ENCODE results near the gene C1GALT1C1L. TPM values are rescaled to one million over a fixed set of nuclear protein-coding genes. Genes with fewer than 3 reads are reported as not detected.

The C1GALT1C1L gene
- total and polyA plus RNA-seq, 2 of the 13 experiments (the other 11 are each of a cell fraction or from before 2014, with no cell fraction given): 1.3 to 2.4 TPM

DNA sequence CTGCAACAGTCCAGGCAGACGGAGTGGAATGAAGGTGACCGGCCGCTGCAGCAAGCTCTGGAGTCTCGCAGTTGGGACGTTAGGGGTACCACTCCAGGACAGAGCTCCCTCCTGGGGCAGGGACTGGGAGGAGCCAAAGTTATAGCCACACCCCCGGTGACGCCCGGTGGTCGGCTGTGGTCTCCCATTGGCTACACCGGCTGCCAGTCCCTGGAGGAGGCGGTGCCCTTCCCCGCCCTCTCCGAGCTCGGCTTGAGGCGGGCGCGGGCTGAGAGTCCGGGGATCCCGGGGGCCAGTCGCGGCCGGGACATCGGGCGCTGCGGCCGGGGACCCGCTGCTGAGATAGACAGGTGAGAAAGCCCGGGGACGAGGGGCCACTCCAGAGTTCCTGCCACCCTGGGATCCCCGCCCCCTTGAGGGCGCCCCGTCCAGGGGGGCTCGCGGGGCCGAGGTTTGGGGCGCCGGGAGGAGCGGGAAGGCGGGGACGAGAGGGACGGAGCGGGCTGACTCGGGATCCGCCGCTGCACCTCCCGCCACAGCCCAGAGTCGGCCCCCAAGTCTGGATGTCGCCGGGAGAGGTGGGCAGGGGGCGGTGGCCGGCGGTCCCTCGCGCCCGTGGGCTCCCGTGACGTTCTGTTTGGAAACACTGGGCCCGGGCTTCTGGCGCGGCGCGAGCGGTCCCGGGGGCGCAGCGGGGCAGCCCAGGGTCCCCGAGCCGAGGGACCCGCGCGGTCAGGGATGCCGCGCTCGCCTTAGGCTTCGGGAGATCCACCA is 39.0 kb downstream of the C1GALT1C1L start, which contains the start of gene PLEKHH2 (continued):
- TF ChIP-seq, protein P1, sequence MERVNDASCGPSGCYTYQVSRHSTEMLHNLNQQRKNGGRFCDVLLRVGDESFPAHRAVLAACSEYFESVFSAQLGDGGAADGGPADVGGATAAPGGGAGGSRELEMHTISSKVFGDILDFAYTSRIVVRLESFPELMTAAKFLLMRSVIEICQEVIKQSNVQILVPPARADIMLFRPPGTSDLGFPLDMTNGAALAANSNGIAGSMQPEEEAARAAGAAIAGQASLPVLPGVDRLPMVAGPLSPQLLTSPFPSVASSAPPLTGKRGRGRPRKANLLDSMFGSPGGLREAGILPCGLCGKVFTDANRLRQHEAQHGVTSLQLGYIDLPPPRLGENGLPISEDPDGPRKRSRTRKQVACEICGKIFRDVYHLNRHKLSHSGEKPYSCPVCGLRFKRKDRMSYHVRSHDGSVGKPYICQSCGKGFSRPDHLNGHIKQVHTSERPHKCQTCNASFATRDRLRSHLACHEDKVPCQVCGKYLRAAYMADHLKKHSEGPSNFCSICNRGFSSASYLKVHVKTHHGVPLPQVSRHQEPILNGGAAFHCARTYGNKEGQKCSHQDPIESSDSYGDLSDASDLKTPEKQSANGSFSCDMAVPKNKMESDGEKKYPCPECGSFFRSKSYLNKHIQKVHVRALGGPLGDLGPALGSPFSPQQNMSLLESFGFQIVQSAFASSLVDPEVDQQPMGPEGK (CRISPR knock-in tag; IDR thresholded peaks at IDR 0.05): peak; percentile 37; the same call in 1 of the 2 replicates
- peak; percentile 100 for TF ChIP-seq SP4 (CRISPR knock-in tag; IDR thresholded peaks at IDR 0.05)
- no peak for TF ChIP-seq KLF11 (CRISPR knock-in tag; IDR thresholded peaks at IDR 0.05)
- no peak for TF ChIP-seq SPEN (CRISPR knock-in tag; IDR thresholded peaks at IDR 0.05; ENCODE audit: low read depth)
- no peak for TF ChIP-seq JUNB (CRISPR knock-in tag; IDR thresholded peaks at IDR 0.05; ENCODE audit: borderline replicate concordance)
- TF ChIP-seq TSC22D2 (CRISPR knock-in tag; IDR thresholded peaks at IDR 0.05; ENCODE audit: borderline replicate concordance): no peak
- no peak for TF ChIP-seq TBX3 (IDR thresholded peaks at IDR 0.05; ENCODE audit: borderline replicate concordance)
- TF ChIP-seq HOXD1 (CRISPR knock-in tag; IDR thresholded peaks at IDR 0.05): peak; percentile 73
- TF ChIP-seq, protein P2, sequence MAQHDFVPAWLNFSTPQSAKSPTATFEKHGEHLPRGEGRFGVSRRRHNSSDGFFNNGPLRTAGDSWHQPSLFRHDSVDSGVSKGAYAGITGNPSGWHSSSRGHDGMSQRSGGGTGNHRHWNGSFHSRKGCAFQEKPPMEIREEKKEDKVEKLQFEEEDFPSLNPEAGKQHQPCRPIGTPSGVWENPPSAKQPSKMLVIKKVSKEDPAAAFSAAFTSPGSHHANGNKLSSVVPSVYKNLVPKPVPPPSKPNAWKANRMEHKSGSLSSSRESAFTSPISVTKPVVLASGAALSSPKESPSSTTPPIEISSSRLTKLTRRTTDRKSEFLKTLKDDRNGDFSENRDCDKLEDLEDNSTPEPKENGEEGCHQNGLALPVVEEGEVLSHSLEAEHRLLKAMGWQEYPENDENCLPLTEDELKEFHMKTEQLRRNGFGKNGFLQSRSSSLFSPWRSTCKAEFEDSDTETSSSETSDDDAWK (CRISPR knock-in tag; IDR thresholded peaks at IDR 0.05): no peak
- TF ChIP-seq ZNF232 (CRISPR knock-in tag; IDR thresholded peaks at IDR 0.05; ENCODE audit: borderline replicate concordance): 0 out of 2 replicates have a peak, but pooled peaks have one; percentile 62
- peak; percentile 16; the same call in 1 of the 2 replicates for TF ChIP-seq ZNF709 (CRISPR knock-in tag; IDR thresholded peaks at IDR 0.05)
- TF ChIP-seq KLF12 (CRISPR knock-in tag; IDR thresholded peaks at IDR 0.05; ENCODE audit: borderline replicate concordance): peak; percentile 74; the same call in 1 of the 2 replicates
- TF ChIP-seq, protein P3, sequence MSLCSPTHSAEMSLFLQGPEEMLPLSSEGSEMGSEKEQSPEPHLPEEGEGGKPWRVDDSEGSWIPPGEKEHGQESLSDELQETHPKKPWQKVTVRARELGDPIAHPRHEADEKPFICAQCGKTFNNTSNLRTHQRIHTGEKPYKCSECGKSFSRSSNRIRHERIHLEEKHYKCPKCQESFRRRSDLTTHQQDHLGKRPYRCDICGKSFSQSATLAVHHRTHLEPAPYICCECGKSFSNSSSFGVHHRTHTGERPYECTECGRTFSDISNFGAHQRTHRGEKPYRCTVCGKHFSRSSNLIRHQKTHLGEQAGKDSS (CRISPR knock-in tag; IDR thresholded peaks at IDR 0.05; ENCODE audit: borderline replicate concordance, low read depth): 0 out of 2 replicates have a peak, but pooled peaks have one; percentile 61
- TF ChIP-seq YEATS4 (CRISPR knock-in tag; IDR thresholded peaks at IDR 0.05; ENCODE audit: borderline replicate concordance): peak; percentile 56; the same call in 1 of the 2 replicates
- TF ChIP-seq ZNF256 (CRISPR knock-in tag; conservative IDR thresholded peaks at IDR 0.05): no peak
- TF ChIP-seq, protein P4, sequence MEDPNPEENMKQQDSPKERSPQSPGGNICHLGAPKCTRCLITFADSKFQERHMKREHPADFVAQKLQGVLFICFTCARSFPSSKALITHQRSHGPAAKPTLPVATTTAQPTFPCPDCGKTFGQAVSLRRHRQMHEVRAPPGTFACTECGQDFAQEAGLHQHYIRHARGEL (CRISPR knock-in tag; IDR thresholded peaks at IDR 0.05): no peak
- TF ChIP-seq PHF8 (CRISPR knock-in tag; IDR thresholded peaks at IDR 0.05): peak; percentile 55; the same call in 1 of the 2 replicates
- TF ChIP-seq TAF1 (CRISPR knock-in tag; IDR thresholded peaks at IDR 0.05): peak; percentile 33
- TF ChIP-seq TOPORS (CRISPR knock-in tag; IDR thresholded peaks at IDR 0.05): no peak
- TF ChIP-seq, protein P5, sequence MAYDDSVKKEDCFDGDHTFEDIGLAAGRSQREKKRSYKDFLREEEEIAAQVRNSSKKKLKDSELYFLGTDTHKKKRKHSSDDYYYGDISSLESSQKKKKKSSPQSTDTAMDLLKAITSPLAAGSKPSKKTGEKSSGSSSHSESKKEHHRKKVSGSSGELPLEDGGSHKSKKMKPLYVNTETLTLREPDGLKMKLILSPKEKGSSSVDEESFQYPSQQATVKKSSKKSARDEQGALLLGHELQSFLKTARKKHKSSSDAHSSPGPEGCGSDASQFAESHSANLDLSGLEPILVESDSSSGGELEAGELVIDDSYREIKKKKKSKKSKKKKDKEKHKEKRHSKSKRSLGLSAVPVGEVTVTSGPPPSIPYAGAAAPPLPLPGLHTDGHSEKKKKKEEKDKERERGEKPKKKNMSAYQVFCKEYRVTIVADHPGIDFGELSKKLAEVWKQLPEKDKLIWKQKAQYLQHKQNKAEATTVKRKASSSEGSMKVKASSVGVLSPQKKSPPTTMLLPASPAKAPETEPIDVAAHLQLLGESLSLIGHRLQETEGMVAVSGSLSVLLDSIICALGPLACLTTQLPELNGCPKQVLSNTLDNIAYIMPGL (CRISPR knock-in tag; IDR thresholded peaks at IDR 0.05; ENCODE audit: borderline replicate concordance in 1 of 2, low read depth in 1 of 2): peak in 1 of 2 experiments; percentile 61; a peak in 3 of 4 replicates
- TF ChIP-seq ZNF230 (CRISPR knock-in tag; IDR thresholded peaks at IDR 0.05): peak; percentile 64; the same call in 1 of the 2 replicates
- no peak for TF ChIP-seq ZNF589 (CRISPR knock-in tag; conservative IDR thresholded peaks at IDR 0.05)
